Measurements from ENCODE around the gene TKFC. TPM values are rescaled to one million over a fixed set of nuclear protein-coding genes. Genes with fewer than 3 reads are reported as not detected.

Gene TKFC
- 18.8 and 20.9 TPM in 2 replicates for total RNA-seq

GRCh38 chr11:61332797-61333549 is at the start of gene TKFC, which contains the start of gene DDB1:
Gene TKFC (plus strand): TSS chr11:61333228. CDS start chr11:61334729, 1,501 bp downstream.
Gene DDB1 (minus strand): TSS chr11:61333105. CDS start chr11:61332968, 137 bp downstream.

GRCh38 chr11:61294717-61295595 is 38.1 kb upstream of the TKFC start, which contains the start of gene VWCE:
Gene VWCE (minus strand): TSS chr11:61295316. CDS start chr11:61295037, 279 bp downstream.

GRCh38 chr11:61361741-61362541 is 28.9 kb downstream of the TKFC start, which contains the start of the genes CYB561A3 and TMEM138:
Gene CYB561A3 (minus strand): TSS chr11:61361882. CDS start chr11:61356713, 5,169 bp downstream.
Gene TMEM138 (plus strand): TSS chr11:61362374. CDS start chr11:61364391, 2,017 bp downstream.

Other genes starting within 250 kb of the TKFC start
- not detected in 2 replicates for gene CD5, start 230.7 kb upstream of the TKFC start, total RNA-seq
- gene VPS37C, start 171.8 kb upstream of the TKFC start, total RNA-seq: 5.9 and 9.0 TPM in 2 replicates
- gene PGA3, start 129.7 kb upstream of the TKFC start, total RNA-seq: not detected in 2 replicates
- gene PGA4, start 110.9 kb upstream of the TKFC start, total RNA-seq: not detected in 2 replicates
- not detected in 2 replicates for gene PGA5, start 92.1 kb upstream of the TKFC start, total RNA-seq
- 0.19 and 4.2 TPM in 2 replicates for gene VWCE, start 37.9 kb upstream of the TKFC start, total RNA-seq
- 398 and 580 TPM in 2 replicates for gene DDB1, start 123 bp upstream of the TKFC start, total RNA-seq
- 79.0 and 99.2 TPM in 2 replicates for gene CYB561A3, start 28.7 kb downstream of the TKFC start, total RNA-seq
- 20.9 and 21.5 TPM in 2 replicates for gene TMEM138, start 29.1 kb downstream of the TKFC start, total RNA-seq
- gene TMEM216, start 59.4 kb downstream of the TKFC start, total RNA-seq: 8.6 and 12.1 TPM in 2 replicates
- 10.5 and 16.3 TPM in 2 replicates for gene CPSF7, start 96.7 kb downstream of the TKFC start, total RNA-seq
- gene SDHAF2, start 96.9 kb downstream of the TKFC start, total RNA-seq: 38.0 and 55.0 TPM in 2 replicates
- under 0.01 TPM in 1 of 2 replicates, not detected in the other for gene LRRC10B, start 175.5 kb downstream of the TKFC start, total RNA-seq
- gene SYT7, start 247.8 kb downstream of the TKFC start, total RNA-seq: 0.19 and 0.85 TPM in 2 replicates